T47D (cell line): ENCODE results near the gene NR1I3.
A peak's percentile ranks its signal among the peaks of the same experiment; 100 is the strongest.

Experiments used
- DNase-seq, 2 experiments: peaks; one replicate each; pipeline versions ENCODE4 v3.0.0 to v3.0.0-alpha.2; 2011 to 2012; ENCODE audit warnings: low read depth in 1 of 2, low spot score in 1 of 2
- JUND ChIP-seq: IDR thresholded peaks from 2 replicates; pipeline ENCODE4 v1.6.1; 2012; ENCODE audit warnings: low read depth
- in situ Hi-C: cut with HindIII; loops from 2 replicates; pipeline ENCODE4 v1.10.0; 2016; ENCODE audit warnings: low sequenced_read_pairs, low pct_unique_long_range_greater_than_20kb

Gene NR1I3

GRCh38 chr1:161238039-161238473 lies at the start of gene NR1I3:
Gene NR1I3, minus strand, starts transcription at chr1:161238203. Its CDS starts 1,638 bp downstream, at chr1:161236565.
- in situ Hi-C loops, result no loop called here
- no peak for DNase-seq
- no peak for TF ChIP-seq JUND

GRCh38 chr1:161287482-161288054 lies 49.6 kb upstream of the NR1I3 start:
- no peak for DNase-seq
- in situ Hi-C loops, result no loop called here
- no peak for TF ChIP-seq JUND

- in situ Hi-C loops, result no loop called here
- no peak for TF ChIP-seq JUND
Observed at GRCh38 chr1:161285521-161285920, 47.5 kb upstream of the NR1I3 start.

GRCh38 chr1:161285113-161285512 lies 47.1 kb upstream of the NR1I3 start:
- in situ Hi-C loops, result no loop called here
- DNase-seq, result no peak
- no peak for TF ChIP-seq JUND

More at GRCh38 chr1:161285521-161285920, 47.5 kb upstream of the NR1I3 start:
- no peak for DNase-seq

GRCh38 chr1:161282991-161283390 lies 45.0 kb upstream of the NR1I3 start:
- DNase-seq, result no peak
- TF ChIP-seq JUND, result no peak
- in situ Hi-C loops, result no loop called here

GRCh38 chr1:161274874-161275273 lies 36.9 kb upstream of the NR1I3 start:
- TF ChIP-seq JUND, result no peak
- in situ Hi-C loops, result no loop called here
- DNase-seq, result no peak

- no peak for TF ChIP-seq JUND
- DNase-seq, result no peak
- in situ Hi-C loops, result no loop called here
Observed at GRCh38 chr1:161273402-161273801, 35.4 kb upstream of the NR1I3 start.

GRCh38 chr1:161267321-161267720 lies 29.3 kb upstream of the NR1I3 start:
- no peak for DNase-seq
- in situ Hi-C loops, result no loop called here
- TF ChIP-seq JUND, result no peak

GRCh38 chr1:161266836-161267235 lies 28.8 kb upstream of the NR1I3 start:
- no peak for TF ChIP-seq JUND
- no peak for DNase-seq
- in situ Hi-C loops, result no loop called here

GRCh38 chr1:161266202-161266601 lies 28.2 kb upstream of the NR1I3 start:
- no peak for TF ChIP-seq JUND
- DNase-seq, result peak in 1 of 2 experiments; percentile 25
- in situ Hi-C loops, result no loop called here

GRCh38 chr1:161265305-161265704 lies 27.3 kb upstream of the NR1I3 start:
- in situ Hi-C loops, result no loop called here
- DNase-seq, result no peak
- no peak for TF ChIP-seq JUND

- DNase-seq, result peak in 1 of 2 experiments; percentile 70
- in situ Hi-C loops, result no loop called here
- TF ChIP-seq JUND, result no peak
Observed at GRCh38 chr1:161261261-161262235, 23.5 kb upstream of the NR1I3 start.
